Ishikawa (cell line): ENCODE measurements around the gene CFAP46.

Source experiments
- CREB1 ChIP-seq: IDR thresholded peaks from 2 replicates; pipeline ENCODE4 v1.6.1; 2012; ENCODE audit warnings: low read depth
- EGR1 ChIP-seq: IDR thresholded peaks from 2 replicates; pipeline ENCODE4 v1.6.1; 2012
- EP300 ChIP-seq: IDR thresholded peaks from 2 replicates; pipeline ENCODE4 v1.6.1; 2012; ENCODE audit warnings: borderline replicate concordance
- FOXM1 ChIP-seq: IDR thresholded peaks from 2 replicates; pipeline ENCODE4 v1.6.1; 2012; ENCODE audit warnings: low read depth, borderline replicate concordance
- NFIC ChIP-seq: IDR thresholded peaks from 2 replicates; pipeline ENCODE4 v1.6.1; 2012
- RAD21 ChIP-seq: IDR thresholded peaks from 2 replicates; pipeline ENCODE4 v1.6.1; 2012; ENCODE audit warnings: low read depth
- TAF1 ChIP-seq: IDR thresholded peaks from 2 replicates; pipeline ENCODE4 v1.6.1; 2012; ENCODE audit warnings: low read depth, mild to moderate bottlenecking
- TCF12 ChIP-seq: IDR thresholded peaks from 2 replicates; pipeline ENCODE4 v1.6.1; 2012; ENCODE audit warnings: low read depth
- TEAD4 ChIP-seq: IDR thresholded peaks from 2 replicates; pipeline ENCODE4 v1.6.1; 2012
- YY1 ChIP-seq: IDR thresholded peaks from 2 replicates; pipeline ENCODE4 v1.6.1; 2012; ENCODE audit warnings: low read depth
- ZBTB7A ChIP-seq: IDR thresholded peaks from 2 replicates; pipeline ENCODE4 v1.6.1; 2012; ENCODE audit warnings: low read depth
- TF ChIP-seq, protein P1 (sequence below): IDR thresholded peaks from 2 replicates; pipeline ENCODE4 v1.6.1; 2012
- TF ChIP-seq, protein P2 (sequence below): IDR thresholded peaks from 2 replicates; pipeline ENCODE4 v1.6.1; 2012; ENCODE audit warnings: low read depth, mild to moderate bottlenecking
- TF ChIP-seq, protein P3 (sequence below): IDR thresholded peaks from 2 replicates; pipeline ENCODE4 v1.6.1; 2012

DNA sequence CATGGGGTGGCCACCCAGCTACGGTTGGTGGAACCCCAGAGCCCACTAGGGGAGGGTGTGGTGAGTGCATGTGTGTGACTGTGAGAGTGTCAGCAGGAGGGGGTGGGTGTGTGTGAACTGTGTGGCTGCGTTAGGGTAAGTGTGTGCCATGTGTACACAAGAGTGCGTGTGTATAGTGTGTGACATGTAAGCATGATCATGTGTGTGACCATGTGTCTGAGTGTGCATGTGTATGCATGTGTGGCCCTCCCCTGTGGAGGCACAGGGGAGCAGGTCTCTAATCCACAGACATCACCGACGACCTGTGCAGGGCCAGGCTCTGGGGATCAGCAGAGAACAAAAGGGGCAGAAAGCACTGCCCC is 3.5 kb upstream of the CFAP46 start:
- no peak for TF ChIP-seq EP300
- TF ChIP-seq FOXM1, result no peak
- TF ChIP-seq, protein P1, sequence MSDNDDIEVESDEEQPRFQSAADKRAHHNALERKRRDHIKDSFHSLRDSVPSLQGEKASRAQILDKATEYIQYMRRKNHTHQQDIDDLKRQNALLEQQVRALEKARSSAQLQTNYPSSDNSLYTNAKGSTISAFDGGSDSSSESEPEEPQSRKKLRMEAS, result no peak
- no peak for TF ChIP-seq RAD21
- no peak for TF ChIP-seq TEAD4
- TF ChIP-seq ZBTB7A, result no peak
- no peak for TF ChIP-seq TAF1
- TF ChIP-seq TCF12, result no peak
- no peak for TF ChIP-seq EGR1
- TF ChIP-seq, protein P2, sequence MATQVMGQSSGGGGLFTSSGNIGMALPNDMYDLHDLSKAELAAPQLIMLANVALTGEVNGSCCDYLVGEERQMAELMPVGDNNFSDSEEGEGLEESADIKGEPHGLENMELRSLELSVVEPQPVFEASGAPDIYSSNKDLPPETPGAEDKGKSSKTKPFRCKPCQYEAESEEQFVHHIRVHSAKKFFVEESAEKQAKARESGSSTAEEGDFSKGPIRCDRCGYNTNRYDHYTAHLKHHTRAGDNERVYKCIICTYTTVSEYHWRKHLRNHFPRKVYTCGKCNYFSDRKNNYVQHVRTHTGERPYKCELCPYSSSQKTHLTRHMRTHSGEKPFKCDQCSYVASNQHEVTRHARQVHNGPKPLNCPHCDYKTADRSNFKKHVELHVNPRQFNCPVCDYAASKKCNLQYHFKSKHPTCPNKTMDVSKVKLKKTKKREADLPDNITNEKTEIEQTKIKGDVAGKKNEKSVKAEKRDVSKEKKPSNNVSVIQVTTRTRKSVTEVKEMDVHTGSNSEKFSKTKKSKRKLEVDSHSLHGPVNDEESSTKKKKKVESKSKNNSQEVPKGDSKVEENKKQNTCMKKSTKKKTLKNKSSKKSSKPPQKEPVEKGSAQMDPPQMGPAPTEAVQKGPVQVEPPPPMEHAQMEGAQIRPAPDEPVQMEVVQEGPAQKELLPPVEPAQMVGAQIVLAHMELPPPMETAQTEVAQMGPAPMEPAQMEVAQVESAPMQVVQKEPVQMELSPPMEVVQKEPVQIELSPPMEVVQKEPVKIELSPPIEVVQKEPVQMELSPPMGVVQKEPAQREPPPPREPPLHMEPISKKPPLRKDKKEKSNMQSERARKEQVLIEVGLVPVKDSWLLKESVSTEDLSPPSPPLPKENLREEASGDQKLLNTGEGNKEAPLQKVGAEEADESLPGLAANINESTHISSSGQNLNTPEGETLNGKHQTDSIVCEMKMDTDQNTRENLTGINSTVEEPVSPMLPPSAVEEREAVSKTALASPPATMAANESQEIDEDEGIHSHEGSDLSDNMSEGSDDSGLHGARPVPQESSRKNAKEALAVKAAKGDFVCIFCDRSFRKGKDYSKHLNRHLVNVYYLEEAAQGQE, result no peak
- no peak for TF ChIP-seq YY1
- no peak for TF ChIP-seq NFIC
- TF ChIP-seq CREB1, result no peak
- TF ChIP-seq, protein P3, sequence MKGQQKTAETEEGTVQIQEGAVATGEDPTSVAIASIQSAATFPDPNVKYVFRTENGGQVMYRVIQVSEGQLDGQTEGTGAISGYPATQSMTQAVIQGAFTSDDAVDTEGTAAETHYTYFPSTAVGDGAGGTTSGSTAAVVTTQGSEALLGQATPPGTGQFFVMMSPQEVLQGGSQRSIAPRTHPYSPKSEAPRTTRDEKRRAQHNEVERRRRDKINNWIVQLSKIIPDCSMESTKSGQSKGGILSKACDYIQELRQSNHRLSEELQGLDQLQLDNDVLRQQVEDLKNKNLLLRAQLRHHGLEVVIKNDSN, result no peak
